ENCODE measurements around the gene TCEA2. TPM values are rescaled to one million over a fixed set of nuclear protein-coding genes. Genes with fewer than 3 reads are reported as not detected.

The TCEA2 gene
- total and polyA plus RNA-seq, 2 of the 13 experiments (the other 11 are each of a cell fraction or from before 2014, with no cell fraction given), result 28.1 to 33.7 TPM

DNA sequence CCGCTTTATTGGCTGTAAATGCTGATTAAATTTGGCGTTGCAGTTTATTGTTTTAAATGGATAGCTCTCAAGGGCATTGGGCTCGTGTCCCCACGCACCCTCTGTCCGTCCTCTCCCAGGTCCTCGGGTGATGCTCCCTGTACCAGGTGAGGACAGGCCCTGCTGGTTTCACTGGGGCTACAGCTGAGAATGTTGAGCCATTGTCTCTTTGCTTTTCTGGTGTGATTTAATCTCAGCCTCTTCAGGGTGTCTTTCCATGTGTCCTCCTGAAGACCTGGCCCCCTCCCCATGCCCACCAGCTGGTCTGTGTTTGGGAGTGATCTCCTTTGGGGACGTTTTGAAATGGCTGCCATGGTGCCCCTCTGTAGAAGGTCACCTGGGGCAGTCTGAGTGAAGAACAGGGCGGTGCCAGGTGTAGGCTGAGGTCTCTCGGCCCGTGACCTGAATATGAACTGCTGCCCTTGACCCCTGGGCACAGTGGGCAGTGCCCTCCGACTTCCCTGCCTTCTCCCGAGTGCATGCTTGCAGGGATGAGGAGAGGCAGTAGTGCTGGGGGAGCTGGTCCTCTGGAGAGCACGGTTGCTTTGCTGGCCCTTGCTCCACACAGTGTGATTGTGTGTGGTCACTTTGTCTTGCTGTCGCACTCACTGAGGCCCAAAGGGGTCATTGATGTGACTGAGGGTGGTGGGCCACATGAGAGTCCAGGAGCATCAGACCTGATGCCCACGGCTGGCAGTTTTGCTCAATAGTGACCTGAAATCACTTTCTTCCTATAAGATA, 39.4 kb upstream of the TCEA2 start (continued):
- TF ChIP-seq, protein P1, sequence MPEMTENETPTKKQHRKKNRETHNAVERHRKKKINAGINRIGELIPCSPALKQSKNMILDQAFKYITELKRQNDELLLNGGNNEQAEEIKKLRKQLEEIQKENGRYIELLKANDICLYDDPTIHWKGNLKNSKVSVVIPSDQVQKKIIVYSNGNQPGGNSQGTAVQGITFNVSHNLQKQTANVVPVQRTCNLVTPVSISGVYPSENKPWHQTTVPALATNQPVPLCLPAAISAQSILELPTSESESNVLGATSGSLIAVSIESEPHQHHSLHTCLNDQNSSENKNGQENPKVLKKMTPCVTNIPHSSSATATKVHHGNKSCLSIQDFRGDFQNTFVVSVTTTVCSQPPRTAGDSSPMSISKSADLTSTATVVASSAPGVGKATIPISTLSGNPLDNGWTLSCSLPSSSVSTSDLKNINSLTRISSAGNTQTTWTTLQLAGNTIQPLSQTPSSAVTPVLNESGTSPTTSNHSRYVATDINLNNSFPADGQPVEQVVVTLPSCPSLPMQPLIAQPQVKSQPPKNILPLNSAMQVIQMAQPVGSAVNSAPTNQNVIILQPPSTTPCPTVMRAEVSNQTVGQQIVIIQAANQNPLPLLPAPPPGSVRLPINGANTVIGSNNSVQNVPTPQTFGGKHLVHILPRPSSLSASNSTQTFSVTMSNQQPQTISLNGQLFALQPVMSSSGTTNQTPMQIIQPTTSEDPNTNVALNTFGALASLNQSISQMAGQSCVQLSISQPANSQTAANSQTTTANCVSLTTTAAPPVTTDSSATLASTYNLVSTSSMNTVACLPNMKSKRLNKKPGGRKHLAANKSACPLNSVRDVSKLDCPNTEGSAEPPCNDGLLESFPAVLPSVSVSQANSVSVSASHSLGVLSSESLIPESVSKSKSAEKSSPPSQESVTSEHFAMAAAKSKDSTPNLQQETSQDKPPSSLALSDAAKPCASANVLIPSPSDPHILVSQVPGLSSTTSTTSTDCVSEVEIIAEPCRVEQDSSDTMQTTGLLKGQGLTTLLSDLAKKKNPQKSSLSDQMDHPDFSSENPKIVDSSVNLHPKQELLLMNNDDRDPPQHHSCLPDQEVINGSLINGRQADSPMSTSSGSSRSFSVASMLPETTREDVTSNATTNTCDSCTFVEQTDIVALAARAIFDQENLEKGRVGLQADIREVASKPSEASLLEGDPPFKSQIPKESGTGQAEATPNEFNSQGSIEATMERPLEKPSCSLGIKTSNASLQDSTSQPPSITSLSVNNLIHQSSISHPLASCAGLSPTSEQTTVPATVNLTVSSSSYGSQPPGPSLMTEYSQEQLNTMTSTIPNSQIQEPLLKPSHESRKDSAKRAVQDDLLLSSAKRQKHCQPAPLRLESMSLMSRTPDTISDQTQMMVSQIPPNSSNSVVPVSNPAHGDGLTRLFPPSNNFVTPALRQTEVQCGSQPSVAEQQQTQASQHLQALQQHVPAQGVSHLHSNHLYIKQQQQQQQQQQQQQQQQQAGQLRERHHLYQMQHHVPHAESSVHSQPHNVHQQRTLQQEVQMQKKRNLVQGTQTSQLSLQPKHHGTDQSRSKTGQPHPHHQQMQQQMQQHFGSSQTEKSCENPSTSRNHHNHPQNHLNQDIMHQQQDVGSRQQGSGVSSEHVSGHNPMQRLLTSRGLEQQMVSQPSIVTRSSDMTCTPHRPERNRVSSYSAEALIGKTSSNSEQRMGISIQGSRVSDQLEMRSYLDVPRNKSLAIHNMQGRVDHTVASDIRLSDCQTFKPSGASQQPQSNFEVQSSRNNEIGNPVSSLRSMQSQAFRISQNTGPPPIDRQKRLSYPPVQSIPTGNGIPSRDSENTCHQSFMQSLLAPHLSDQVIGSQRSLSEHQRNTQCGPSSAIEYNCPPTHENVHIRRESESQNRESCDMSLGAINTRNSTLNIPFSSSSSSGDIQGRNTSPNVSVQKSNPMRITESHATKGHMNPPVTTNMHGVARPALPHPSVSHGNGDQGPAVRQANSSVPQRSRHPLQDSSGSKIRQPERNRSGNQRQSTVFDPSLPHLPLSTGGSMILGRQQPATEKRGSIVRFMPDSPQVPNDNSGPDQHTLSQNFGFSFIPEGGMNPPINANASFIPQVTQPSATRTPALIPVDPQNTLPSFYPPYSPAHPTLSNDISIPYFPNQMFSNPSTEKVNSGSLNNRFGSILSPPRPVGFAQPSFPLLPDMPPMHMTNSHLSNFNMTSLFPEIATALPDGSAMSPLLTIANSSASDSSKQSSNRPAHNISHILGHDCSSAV (CRISPR knock-in tag; IDR thresholded peaks at IDR 0.05; ENCODE audit: borderline replicate concordance), result no peak
- TF ChIP-seq FOXJ3 (CRISPR knock-in tag; IDR thresholded peaks at IDR 0.05; ENCODE audit: borderline replicate concordance) (no peak), CBX1 (IDR thresholded peaks at IDR 0.05; ENCODE audit: low read depth) (no peak), KLF6 (CRISPR knock-in tag; IDR thresholded peaks at IDR 0.05) (no peak), NR2F2 (IDR thresholded peaks at IDR 0.05; ENCODE audit: borderline replicate concordance, low read depth) (no peak; the same call in 1 of the 2 replicates), ZBTB8A (CRISPR knock-in tag; IDR thresholded peaks at IDR 0.05; ENCODE audit: borderline replicate concordance, low read depth) (no peak), IKZF4 (CRISPR knock-in tag; IDR thresholded peaks at IDR 0.05; ENCODE audit: borderline replicate concordance, low read depth, not compliant biosample characterization) (no peak), SP1 (IDR thresholded peaks at IDR 0.05) (no peak), SP1 (CRISPR knock-in tag; IDR thresholded peaks at IDR 0.05) (no peak; the same call in 1 of the 2 replicates)
- TF ChIP-seq, protein P2, sequence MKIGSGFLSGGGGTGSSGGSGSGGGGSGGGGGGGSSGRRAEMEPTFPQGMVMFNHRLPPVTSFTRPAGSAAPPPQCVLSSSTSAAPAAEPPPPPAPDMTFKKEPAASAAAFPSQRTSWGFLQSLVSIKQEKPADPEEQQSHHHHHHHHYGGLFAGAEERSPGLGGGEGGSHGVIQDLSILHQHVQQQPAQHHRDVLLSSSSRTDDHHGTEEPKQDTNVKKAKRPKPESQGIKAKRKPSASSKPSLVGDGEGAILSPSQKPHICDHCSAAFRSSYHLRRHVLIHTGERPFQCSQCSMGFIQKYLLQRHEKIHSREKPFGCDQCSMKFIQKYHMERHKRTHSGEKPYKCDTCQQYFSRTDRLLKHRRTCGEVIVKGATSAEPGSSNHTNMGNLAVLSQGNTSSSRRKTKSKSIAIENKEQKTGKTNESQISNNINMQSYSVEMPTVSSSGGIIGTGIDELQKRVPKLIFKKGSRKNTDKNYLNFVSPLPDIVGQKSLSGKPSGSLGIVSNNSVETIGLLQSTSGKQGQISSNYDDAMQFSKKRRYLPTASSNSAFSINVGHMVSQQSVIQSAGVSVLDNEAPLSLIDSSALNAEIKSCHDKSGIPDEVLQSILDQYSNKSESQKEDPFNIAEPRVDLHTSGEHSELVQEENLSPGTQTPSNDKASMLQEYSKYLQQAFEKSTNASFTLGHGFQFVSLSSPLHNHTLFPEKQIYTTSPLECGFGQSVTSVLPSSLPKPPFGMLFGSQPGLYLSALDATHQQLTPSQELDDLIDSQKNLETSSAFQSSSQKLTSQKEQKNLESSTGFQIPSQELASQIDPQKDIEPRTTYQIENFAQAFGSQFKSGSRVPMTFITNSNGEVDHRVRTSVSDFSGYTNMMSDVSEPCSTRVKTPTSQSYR (CRISPR knock-in tag; IDR thresholded peaks at IDR 0.05; ENCODE audit: borderline replicate concordance), result no peak
- TF ChIP-seq, protein P3, sequence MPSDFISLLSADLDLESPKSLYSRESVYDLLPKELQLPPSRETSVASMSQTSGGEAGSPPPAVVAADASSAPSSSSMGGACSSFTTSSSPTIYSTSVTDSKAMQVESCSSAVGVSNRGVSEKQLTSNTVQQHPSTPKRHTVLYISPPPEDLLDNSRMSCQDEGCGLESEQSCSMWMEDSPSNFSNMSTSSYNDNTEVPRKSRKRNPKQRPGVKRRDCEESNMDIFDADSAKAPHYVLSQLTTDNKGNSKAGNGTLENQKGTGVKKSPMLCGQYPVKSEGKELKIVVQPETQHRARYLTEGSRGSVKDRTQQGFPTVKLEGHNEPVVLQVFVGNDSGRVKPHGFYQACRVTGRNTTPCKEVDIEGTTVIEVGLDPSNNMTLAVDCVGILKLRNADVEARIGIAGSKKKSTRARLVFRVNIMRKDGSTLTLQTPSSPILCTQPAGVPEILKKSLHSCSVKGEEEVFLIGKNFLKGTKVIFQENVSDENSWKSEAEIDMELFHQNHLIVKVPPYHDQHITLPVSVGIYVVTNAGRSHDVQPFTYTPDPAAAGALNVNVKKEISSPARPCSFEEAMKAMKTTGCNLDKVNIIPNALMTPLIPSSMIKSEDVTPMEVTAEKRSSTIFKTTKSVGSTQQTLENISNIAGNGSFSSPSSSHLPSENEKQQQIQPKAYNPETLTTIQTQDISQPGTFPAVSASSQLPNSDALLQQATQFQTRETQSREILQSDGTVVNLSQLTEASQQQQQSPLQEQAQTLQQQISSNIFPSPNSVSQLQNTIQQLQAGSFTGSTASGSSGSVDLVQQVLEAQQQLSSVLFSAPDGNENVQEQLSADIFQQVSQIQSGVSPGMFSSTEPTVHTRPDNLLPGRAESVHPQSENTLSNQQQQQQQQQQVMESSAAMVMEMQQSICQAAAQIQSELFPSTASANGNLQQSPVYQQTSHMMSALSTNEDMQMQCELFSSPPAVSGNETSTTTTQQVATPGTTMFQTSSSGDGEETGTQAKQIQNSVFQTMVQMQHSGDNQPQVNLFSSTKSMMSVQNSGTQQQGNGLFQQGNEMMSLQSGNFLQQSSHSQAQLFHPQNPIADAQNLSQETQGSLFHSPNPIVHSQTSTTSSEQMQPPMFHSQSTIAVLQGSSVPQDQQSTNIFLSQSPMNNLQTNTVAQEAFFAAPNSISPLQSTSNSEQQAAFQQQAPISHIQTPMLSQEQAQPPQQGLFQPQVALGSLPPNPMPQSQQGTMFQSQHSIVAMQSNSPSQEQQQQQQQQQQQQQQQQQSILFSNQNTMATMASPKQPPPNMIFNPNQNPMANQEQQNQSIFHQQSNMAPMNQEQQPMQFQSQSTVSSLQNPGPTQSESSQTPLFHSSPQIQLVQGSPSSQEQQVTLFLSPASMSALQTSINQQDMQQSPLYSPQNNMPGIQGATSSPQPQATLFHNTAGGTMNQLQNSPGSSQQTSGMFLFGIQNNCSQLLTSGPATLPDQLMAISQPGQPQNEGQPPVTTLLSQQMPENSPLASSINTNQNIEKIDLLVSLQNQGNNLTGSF (CRISPR knock-in tag; IDR thresholded peaks at IDR 0.05), result no peak
